ENCODE results near the gene ZNF385B.

Gene ZNF385B

GRCh38 chr2:179572544-179572943 lies 288.9 kb downstream of the ZNF385B start:
- Histone ChIP-seq H3K9ac (ENCODE audit: low read length) (no peak overlapping the region), H3K9me3 (replicated peaks; ENCODE audit: insufficient read depth, low read length) (no peaks in the 10 kb centered on the region), H3K36me3 (replicated peaks; ENCODE audit: insufficient read depth, low read length) (no peaks in the 10 kb centered on the region), H3K4me3 (ENCODE audit: low read length) (no peak overlapping the region), H3K27ac (ENCODE audit: low read length) (no peak overlapping the region), H3K27me3 (replicated peaks; ENCODE audit: insufficient read depth, low read length) (no peaks in the 10 kb centered on the region), H3K79me2 (ENCODE audit: low read length) (no peaks in the 10 kb centered on the region), H3K4me2 (ENCODE audit: low read depth, low read length) (no peak overlapping the region), H4K20me1 (ENCODE audit: insufficient read depth, low read length) (no peaks in the 10 kb centered on the region), H2AFZ (ENCODE audit: low read length) (no peak overlapping the region), H3K4me1 (ENCODE audit: low read length) (peaks cover 12% of the 10 kb centered on the region), H3F3A (ENCODE audit: insufficient read depth, low read length) (no peaks in the 10 kb centered on the region), H3K9me2 (replicated peaks; ENCODE audit: insufficient read depth, low read length) (no peaks in the 10 kb centered on the region)
- no peak for TF ChIP-seq EZH2phosphoT487 (IDR thresholded peaks at IDR 0.05; ENCODE audit: low read length)
- no peak for TF ChIP-seq CTCF (IDR thresholded peaks at IDR 0.05; ENCODE audit: low read length)
- no peak for TF ChIP-seq EZH2 (optimal IDR thresholded peaks at IDR 0.05; ENCODE audit: low read depth, low read length)
- DNase-seq: no peak

GRCh38 chr2:179571721-179572120 lies 289.7 kb downstream of the ZNF385B start:
- H3F3A ChIP-seq (ENCODE audit: insufficient read depth, low read length): no peaks in the 10 kb centered on the region
- H3K9ac ChIP-seq (ENCODE audit: low read length): no peak overlapping the region
- no peak overlapping the region for H3K4me2 ChIP-seq (ENCODE audit: low read depth, low read length)
- H3K4me1 ChIP-seq (ENCODE audit: low read length): peaks cover 12% of the 10 kb centered on the region
- no peak overlapping the region for H3K27ac ChIP-seq (ENCODE audit: low read length)
- DNase-seq: no peak
- no peak overlapping the region for H3K4me3 ChIP-seq (ENCODE audit: low read length)
- no peaks in the 10 kb centered on the region for H3K9me3 ChIP-seq (replicated peaks; ENCODE audit: insufficient read depth, low read length)
- H3K9me2 ChIP-seq (replicated peaks; ENCODE audit: insufficient read depth, low read length): no peaks in the 10 kb centered on the region
- H3K36me3 ChIP-seq (replicated peaks; ENCODE audit: insufficient read depth, low read length): no peaks in the 10 kb centered on the region
- H2AFZ ChIP-seq (ENCODE audit: low read length): no peak overlapping the region
- no peaks in the 10 kb centered on the region for H3K79me2 ChIP-seq (ENCODE audit: low read length)
- no peaks in the 10 kb centered on the region for H3K27me3 ChIP-seq (replicated peaks; ENCODE audit: insufficient read depth, low read length)
- H4K20me1 ChIP-seq (ENCODE audit: insufficient read depth, low read length): no peaks in the 10 kb centered on the region
- TF ChIP-seq CTCF (IDR thresholded peaks at IDR 0.05; ENCODE audit: low read length) (no peak), EZH2 (optimal IDR thresholded peaks at IDR 0.05; ENCODE audit: low read depth, low read length) (no peak), EZH2phosphoT487 (IDR thresholded peaks at IDR 0.05; ENCODE audit: low read length) (no peak)

DNA sequence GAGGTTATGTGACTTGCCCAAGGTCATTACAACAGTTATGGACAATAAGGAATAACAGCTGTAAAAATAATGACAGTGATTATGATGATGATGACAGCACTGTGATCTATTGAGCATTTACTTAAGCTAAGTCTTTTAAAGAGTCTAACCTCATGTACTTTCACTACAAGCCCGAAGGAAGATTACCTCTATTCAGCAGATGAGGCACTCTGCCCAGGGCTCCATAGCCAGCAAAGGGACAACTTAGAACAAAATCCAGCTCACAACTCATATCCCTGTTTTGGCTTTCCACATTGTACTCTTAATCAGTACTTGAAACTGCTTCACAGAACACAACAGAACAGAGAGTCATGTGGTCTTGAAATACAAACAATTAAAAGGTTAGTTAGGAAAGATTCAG lies 290.2 kb downstream of the ZNF385B start:
- no peak overlapping the region for H2AFZ ChIP-seq (ENCODE audit: low read length)
- no peak overlapping the region for H3K9ac ChIP-seq (ENCODE audit: low read length)
- no peaks in the 10 kb centered on the region for H3K36me3 ChIP-seq (replicated peaks; ENCODE audit: insufficient read depth, low read length)
- no peaks in the 10 kb centered on the region for H3K9me3 ChIP-seq (replicated peaks; ENCODE audit: insufficient read depth, low read length)
- no peaks in the 10 kb centered on the region for H3F3A ChIP-seq (ENCODE audit: insufficient read depth, low read length)
- H3K27ac ChIP-seq (ENCODE audit: low read length): no peak overlapping the region
- H3K79me2 ChIP-seq (ENCODE audit: low read length): no peaks in the 10 kb centered on the region
- H3K4me3 ChIP-seq (ENCODE audit: low read length): no peak overlapping the region
- peaks cover 12% of the 10 kb centered on the region for H3K4me1 ChIP-seq (ENCODE audit: low read length)
- no peaks in the 10 kb centered on the region for H3K27me3 ChIP-seq (replicated peaks; ENCODE audit: insufficient read depth, low read length)
- no peak overlapping the region for H3K4me2 ChIP-seq (ENCODE audit: low read depth, low read length)
- TF ChIP-seq EZH2phosphoT487 (IDR thresholded peaks at IDR 0.05; ENCODE audit: low read length): no peak
- TF ChIP-seq EZH2 (optimal IDR thresholded peaks at IDR 0.05; ENCODE audit: low read depth, low read length): no peak
- no peaks in the 10 kb centered on the region for H4K20me1 ChIP-seq (ENCODE audit: insufficient read depth, low read length)
- no peaks in the 10 kb centered on the region for H3K9me2 ChIP-seq (replicated peaks; ENCODE audit: insufficient read depth, low read length)
- no peak for DNase-seq

GRCh38 chr2:179569831-179570233 lies 291.6 kb downstream of the ZNF385B start:
- Histone ChIP-seq H3K4me1 (ENCODE audit: low read length) (peaks cover 10% of the 10 kb centered on the region), H3F3A (ENCODE audit: insufficient read depth, low read length) (no peaks in the 10 kb centered on the region), H3K79me2 (ENCODE audit: low read length) (no peaks in the 10 kb centered on the region), H3K36me3 (replicated peaks; ENCODE audit: insufficient read depth, low read length) (no peaks in the 10 kb centered on the region), H3K9me2 (replicated peaks; ENCODE audit: insufficient read depth, low read length) (no peaks in the 10 kb centered on the region), H3K9ac (ENCODE audit: low read length) (no peak overlapping the region), H3K4me3 (ENCODE audit: low read length) (no peak overlapping the region), H3K9me3 (replicated peaks; ENCODE audit: insufficient read depth, low read length) (no peaks in the 10 kb centered on the region), H3K27ac (ENCODE audit: low read length) (no peak overlapping the region), H2AFZ (ENCODE audit: low read length) (no peak overlapping the region), H3K27me3 (replicated peaks; ENCODE audit: insufficient read depth, low read length) (no peaks in the 10 kb centered on the region), H4K20me1 (ENCODE audit: insufficient read depth, low read length) (no peaks in the 10 kb centered on the region), H3K4me2 (ENCODE audit: low read depth, low read length) (no peak overlapping the region)
- DNase-seq: no peak
- TF ChIP-seq EZH2 (optimal IDR thresholded peaks at IDR 0.05; ENCODE audit: low read depth, low read length) (no peak), CTCF (IDR thresholded peaks at IDR 0.05; ENCODE audit: low read length) (no peak), EZH2phosphoT487 (IDR thresholded peaks at IDR 0.05; ENCODE audit: low read length) (no peak)

Data from MM.1S (cell line).